Stimulated activated CD4-positive, alpha-beta T cell treated with anti-CD3 and anti-CD28 coated beads, Interleukin-4, amount 100 ng/mL, for 48 hours (primary cell): ENCODE measurements around the gene ARID2.
A peak's percentile ranks its signal among the peaks of the same experiment; 100 is the strongest.

Experiments used
- DNase-seq, 2 donors: peaks; one replicate each; pipeline ENCODE4 v3.0.0-alpha.2; 2020; ENCODE audit warnings: low read depth in 2 of 2

Gene ARID2

GRCh38 chr12:45721954-45722353, 7.6 kb upstream of the ARID2 start:
- no peak for DNase-seq

GRCh38 chr12:45725631-45726602, 3.6 kb upstream of the ARID2 start:
- no peak for DNase-seq

GRCh38 chr12:45726603-45727300, 2.8 kb upstream of the ARID2 start:
- peak in 1 of 2 donors; percentile 16 for DNase-seq

GRCh38 chr12:45727301-45727979, 2.1 kb upstream of the ARID2 start:
- peak; percentile 68 to 82 for DNase-seq

GRCh38 chr12:45727980-45728629, 1.4 kb upstream of the ARID2 start:
- no peak for DNase-seq

- DNase-seq, result peak; percentile 91
Measured at GRCh38 chr12:45728630-45729232, 775 bp upstream of the ARID2 start.

- peak; percentile 28 to 35 for DNase-seq
Measured at GRCh38 chr12:45730084-45730347, 510 bp downstream of the ARID2 start.

- peak; percentile 37 to 44 for DNase-seq
Measured at GRCh38 chr12:45730348-45731189, 1.1 kb downstream of the ARID2 start.

GRCh38 chr12:45731190-45731775, 1.8 kb downstream of the ARID2 start:
- no peak for DNase-seq

GRCh38 chr12:45732250-45732649, 2.7 kb downstream of the ARID2 start:
- DNase-seq, result no peak

GRCh38 chr12:45732936-45733335, 3.4 kb downstream of the ARID2 start:
- DNase-seq, result no peak

GRCh38 chr12:45737638-45738037, 8.1 kb downstream of the ARID2 start:
- no peak for DNase-seq

GRCh38 chr12:45742590-45742989, 13.1 kb downstream of the ARID2 start:
- no peak for DNase-seq

- DNase-seq, result no peak
Measured at GRCh38 chr12:45743247-45743646, 13.7 kb downstream of the ARID2 start.

- DNase-seq, result no peak
Measured at GRCh38 chr12:45745861-45746277, 16.4 kb downstream of the ARID2 start.

- DNase-seq, result no peak
Measured at GRCh38 chr12:45756666-45757065, 27.2 kb downstream of the ARID2 start.

- DNase-seq, result no peak
Measured at GRCh38 chr12:45757172-45757571, 27.7 kb downstream of the ARID2 start.

GRCh38 chr12:45760333-45760732, 30.8 kb downstream of the ARID2 start:
- DNase-seq, result no peak

- DNase-seq, result no peak
Measured at GRCh38 chr12:45762185-45763110, 32.9 kb downstream of the ARID2 start.
